RWPE1 (cell line): ENCODE results near the gene TYK2.
"Not testable (repeated sequence)": the region's sequence is repeated elsewhere in the genome, so short reads cannot be mapped to it uniquely, and the experiment has no call there.

ENCODE experiments used
- CTCF ChIA-PET: fragments of 350-600 bp; sonication (Branson Sonifier 250); formaldehyde crosslinking; extraction: SDS; loops from one replicate; lab custom pipeline; 2021; lab: Yijun Ruan, JAX
- POLR2A ChIA-PET: fragments of 400-600 bp; formaldehyde crosslinking; extraction: SDS; loops from one replicate; lab custom pipeline; 2020; ENCODE audit warnings: antibody characterized with exemption; ENCODE audit not compliant: low non-redundant PET; lab: Yijun Ruan, JAX
- DNase-seq: peaks from one replicate; pipeline ENCODE4 v3.0.0; 2012; ENCODE audit warnings: low spot score
- H3K27ac ChIP-seq: fragments of 450-650 bp; 2 replicates; pipeline ENCODE4 v1.5.1; 2017
- TF ChIP-seq, protein P1 (sequence below): fragments of 450-650 bp; conservative IDR thresholded peaks from 2 replicates; pipeline ENCODE4 v1.5.1; 2017; ENCODE audit warnings: low read depth, mild to moderate bottlenecking

The TYK2 gene

GRCh38 chr19:10339380-10339960, 40.9 kb downstream of the TYK2 start, which contains the start of gene ICAM3:
ICAM3 (minus strand) TSS chr19:10339624; CDS start chr19:10339614, 10 bp downstream.
- no peak within 1 kb of the TSS for H3K27ac ChIP-seq
- POLR2A ChIA-PET = no interaction called here
- TF ChIP-seq, protein P1, sequence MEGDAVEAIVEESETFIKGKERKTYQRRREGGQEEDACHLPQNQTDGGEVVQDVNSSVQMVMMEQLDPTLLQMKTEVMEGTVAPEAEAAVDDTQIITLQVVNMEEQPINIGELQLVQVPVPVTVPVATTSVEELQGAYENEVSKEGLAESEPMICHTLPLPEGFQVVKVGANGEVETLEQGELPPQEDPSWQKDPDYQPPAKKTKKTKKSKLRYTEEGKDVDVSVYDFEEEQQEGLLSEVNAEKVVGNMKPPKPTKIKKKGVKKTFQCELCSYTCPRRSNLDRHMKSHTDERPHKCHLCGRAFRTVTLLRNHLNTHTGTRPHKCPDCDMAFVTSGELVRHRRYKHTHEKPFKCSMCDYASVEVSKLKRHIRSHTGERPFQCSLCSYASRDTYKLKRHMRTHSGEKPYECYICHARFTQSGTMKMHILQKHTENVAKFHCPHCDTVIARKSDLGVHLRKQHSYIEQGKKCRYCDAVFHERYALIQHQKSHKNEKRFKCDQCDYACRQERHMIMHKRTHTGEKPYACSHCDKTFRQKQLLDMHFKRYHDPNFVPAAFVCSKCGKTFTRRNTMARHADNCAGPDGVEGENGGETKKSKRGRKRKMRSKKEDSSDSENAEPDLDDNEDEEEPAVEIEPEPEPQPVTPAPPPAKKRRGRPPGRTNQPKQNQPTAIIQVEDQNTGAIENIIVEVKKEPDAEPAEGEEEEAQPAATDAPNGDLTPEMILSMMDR = no peak
- CTCF ChIA-PET = no interaction called here
- no peak for DNase-seq

DNA sequence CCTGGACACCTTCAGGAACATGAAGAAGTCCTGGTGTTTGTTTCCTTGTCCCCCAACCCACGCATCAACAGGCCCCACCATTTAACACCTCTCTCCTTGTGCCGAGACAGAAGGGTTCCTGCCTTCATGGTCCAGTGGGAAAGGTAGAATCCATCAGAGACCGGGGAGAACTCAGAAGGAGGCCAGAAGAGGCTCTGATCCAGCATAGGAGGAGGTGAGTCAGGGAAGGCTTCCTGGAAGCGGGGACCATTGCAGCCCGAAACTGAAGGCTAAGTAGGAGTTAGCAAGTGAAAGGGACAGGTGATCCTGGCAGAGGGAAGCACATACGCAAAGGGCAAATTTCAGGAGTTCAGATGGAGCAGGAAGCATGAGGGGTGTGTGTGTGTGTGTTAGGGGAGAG, 41.4 kb downstream of the TYK2 start:
- DNase-seq = no peak
- no peak overlapping the region for H3K27ac ChIP-seq
- TF ChIP-seq, protein P1 = no peak
- CTCF ChIA-PET = no interaction called here
- POLR2A ChIA-PET = no interaction called here

DNA sequence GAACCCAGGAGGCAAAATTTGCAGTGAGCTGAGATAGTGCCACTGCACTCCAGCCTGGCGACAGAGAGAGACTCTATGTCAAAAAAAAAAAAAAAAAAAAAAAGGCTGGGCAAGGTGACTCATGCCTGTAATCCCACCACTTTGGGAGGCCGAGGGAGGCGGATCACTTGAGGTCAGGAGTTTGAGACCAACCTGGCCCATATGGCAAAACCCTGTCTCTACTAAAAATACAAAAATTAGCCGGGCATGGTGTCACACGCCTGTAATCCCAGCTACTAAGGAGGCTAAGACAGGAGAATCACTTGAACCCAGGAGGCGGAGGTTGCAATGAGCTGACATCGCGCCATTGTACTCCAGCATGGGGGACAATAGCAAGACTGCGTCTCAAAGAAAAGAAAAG, 43.6 kb downstream of the TYK2 start:
- CTCF ChIA-PET = interaction anchor here (0.6 to 0.7 kb wide), 2 partner anchors 46 to 62 kb away, joined by 5 to 6 read pairs; no protein-coding TSS in a partner anchor

GRCh38 chr19:10335352-10335985, 44.9 kb downstream of the TYK2 start:
- CTCF ChIA-PET = interaction anchor here (0.8 kb wide), 1 partner anchor 55 kb away, joined by 4 read pairs; no protein-coding TSS in a partner anchor
- TF ChIP-seq, protein P1 = no peak
- DNase-seq = no peak

More for the DNA sequence above, 43.6 kb downstream of the TYK2 start:
- DNase-seq, POLR2A ChIA-PET: not testable (repeated sequence)
- peak overlapping the region; percentile 91; the same call in 1 of the 2 replicates for H3K27ac ChIP-seq

DNA sequence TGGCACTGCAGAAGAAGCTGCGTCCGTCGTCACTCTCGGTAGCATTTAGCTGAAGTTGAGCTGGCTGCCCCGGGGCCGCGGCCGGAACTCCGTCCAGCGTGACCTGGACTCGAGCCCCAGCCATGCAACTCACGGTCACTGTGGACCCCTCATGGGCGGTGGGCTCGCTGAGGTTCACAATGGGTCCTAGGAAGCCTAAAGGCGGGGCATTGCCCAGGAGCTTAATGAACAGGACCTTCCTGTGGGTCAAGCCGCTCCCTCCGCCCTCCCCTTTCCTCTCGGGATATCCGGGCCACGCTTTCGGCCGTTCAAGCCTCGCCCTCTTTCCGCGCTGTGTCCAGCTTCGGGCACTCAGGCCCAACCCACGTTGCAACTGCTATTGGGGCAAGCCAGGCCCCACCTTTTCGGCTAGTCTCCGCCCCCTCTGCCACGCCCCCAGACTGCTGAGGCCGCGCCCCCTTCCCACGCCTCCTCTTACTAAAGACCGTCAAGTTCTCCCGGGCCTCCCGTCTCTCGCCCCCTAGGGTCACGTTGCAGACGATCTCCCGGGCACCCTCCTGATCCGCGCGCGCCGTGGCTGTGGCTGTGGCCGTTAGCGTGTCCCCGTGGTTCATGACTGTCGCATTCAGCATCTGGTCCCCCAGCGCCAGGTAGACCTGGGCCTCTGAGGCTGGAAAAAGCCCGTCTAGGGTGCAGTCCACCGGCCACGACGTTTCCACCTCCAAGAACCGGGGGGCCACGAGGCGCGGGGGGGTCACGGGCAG, 45.6 kb downstream of the TYK2 start:
- TF ChIP-seq, protein P1 = peak; percentile 21
- peak; percentile 91 for DNase-seq
- H3K27ac ChIP-seq = peak overlapping the region; percentile 91
- ChIA-PET CTCF (interaction anchor here (0.6 kb wide), 1 partner anchor 116 kb away, joined by 4 read pairs; no protein-coding TSS in a partner anchor), POLR2A (interaction anchor here (1.2 kb wide), 1 partner anchor 45 kb away, joined by 5 read pairs; the partner anchor contains the start of gene ICAM5)

More at GRCh38 chr19:10335352-10335985, 44.9 kb downstream of the TYK2 start:
- peak overlapping the region; percentile 91 for H3K27ac ChIP-seq
- POLR2A ChIA-PET = no interaction called here

DNA sequence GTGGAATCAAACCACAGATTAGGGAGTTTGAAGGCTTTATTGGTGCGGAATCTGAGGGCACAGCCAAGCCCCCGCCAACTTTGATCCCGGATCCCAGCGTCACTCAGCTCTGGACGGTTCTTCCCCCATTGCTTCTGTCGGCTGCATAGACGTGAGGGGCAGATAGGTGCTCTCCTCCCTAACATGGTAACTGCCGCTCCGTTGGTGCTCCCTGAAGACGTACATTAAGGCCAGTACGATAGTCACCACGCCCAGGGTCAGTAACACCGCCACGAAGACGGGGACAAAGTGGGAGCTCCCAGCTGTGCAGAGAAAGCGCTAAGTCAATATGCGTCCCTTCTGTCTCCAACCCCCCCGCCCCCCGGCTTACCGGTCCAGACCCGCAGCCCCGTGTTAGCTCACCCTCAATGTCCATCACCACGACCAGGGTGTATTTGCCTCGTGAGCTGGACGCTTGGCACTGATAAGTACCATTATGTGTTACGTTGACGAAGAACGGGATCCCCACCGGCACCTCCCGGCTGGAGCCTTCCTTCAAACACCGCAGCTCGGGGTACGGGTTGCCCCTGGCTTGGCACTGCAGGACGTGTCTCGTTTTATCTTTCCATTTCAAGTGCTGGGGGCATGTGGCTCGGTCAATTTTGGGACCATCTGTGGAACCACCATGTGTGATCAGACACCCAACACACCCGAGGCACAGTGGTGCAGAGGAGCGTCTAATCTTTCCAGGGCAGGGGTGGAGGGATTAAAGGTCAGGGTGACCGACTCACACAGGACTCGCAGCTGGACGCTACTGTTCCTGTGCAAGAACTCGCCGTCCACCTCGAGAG, 46.4 kb downstream of the TYK2 start:
- DNase-seq = peak; percentile 34
- H3K27ac ChIP-seq = peak overlapping the region; percentile 91
- ChIA-PET CTCF (interaction anchor here (0.6 to 1.0 kb wide), 5 partner anchors 63 to 608 kb away, joined by 3 to 7 read pairs (median 3); partner anchors contain the start of gene ICAM1), POLR2A (interaction anchor here (0.5 to 1.2 kb wide), 3 partner anchors 19 to 74 kb away, joined by 5 to 10 read pairs (median 5); partner anchors contain the start of gene ICAM5)
- TF ChIP-seq, protein P1 = no peak
